Osteoblast (primary cell): ENCODE measurements around the gene ZNF681. TPM values are rescaled to one million over a fixed set of nuclear protein-coding genes. Genes with fewer than 3 reads are reported as not detected.

ENCODE experiments used
- DNase-seq: peaks from one replicate; pipeline ENCODE4 v3.0.0; 2011; ENCODE audit warnings: low spot score, mixed read lengths; ENCODE audit not compliant: insufficient read length; ENCODE audit errors: missing footprints
- H2AFZ ChIP-seq: 2 replicates; pipeline ENCODE4 v1.6.0; 2011; ENCODE audit warnings: mild to moderate bottlenecking, low read length
- H3K27ac ChIP-seq: 2 replicates; pipeline ENCODE4 v1.5.1; 2011; ENCODE audit warnings: mild to moderate bottlenecking, low read depth, low read length, moderate library complexity
- H3K27me3 ChIP-seq: 2 replicates; pipeline ENCODE4 v1.6.0; 2012; ENCODE audit warnings: mild to moderate bottlenecking, control low read depth, inconsistent platforms, low read length, moderate library complexity; ENCODE audit not compliant: insufficient read depth
- H3K36me3 ChIP-seq: 2 replicates; pipeline ENCODE4 v1.5.1; 2011; ENCODE audit warnings: mild to moderate bottlenecking, low read length, control low read depth, moderate library complexity; ENCODE audit not compliant: insufficient read depth
- H3K4me1 ChIP-seq: 2 replicates; pipeline ENCODE4 v1.5.1; 2011; ENCODE audit warnings: mild to moderate bottlenecking, low read length, control low read depth, moderate library complexity; ENCODE audit not compliant: insufficient read depth
- H3K4me2 ChIP-seq: 2 replicates; pipeline ENCODE4 v1.6.0; 2011; ENCODE audit warnings: mild to moderate bottlenecking, low read length; ENCODE audit not compliant: insufficient read depth
- H3K4me3 ChIP-seq: fragments of 200-600 bp; sonication (generic); 3 replicates; pipeline ENCODE4 v1.5.1; 2012; ENCODE audit warnings: mild to moderate bottlenecking, low read length, inconsistent platforms; ENCODE audit not compliant: insufficient read depth
- H3K79me2 ChIP-seq: 2 replicates; pipeline ENCODE4 v1.6.0; 2012; ENCODE audit warnings: mild to moderate bottlenecking, low read length, control low read depth, inconsistent platforms; ENCODE audit not compliant: insufficient read depth
- H3K9me3 ChIP-seq: 2 replicates; pipeline ENCODE4 v1.5.1; 2011; ENCODE audit warnings: low read depth, low read length, control low read depth
- H4K20me1 ChIP-seq: 2 replicates; pipeline ENCODE4 v1.6.0; 2012; ENCODE audit warnings: mild to moderate bottlenecking, low read length, control low read depth; ENCODE audit not compliant: insufficient read depth
- total RNA-seq: library from RNA; depleted of rRNA; stranded (reverse); fragments of >200 nt; gene quantifications from 2 replicates; pipeline ENCODE4 v1.2.3, GENCODE V29; 2012
- TF ChIP-seq, protein P1 (sequence below): IDR thresholded peaks from 2 replicates; pipeline ENCODE4 v1.5.1; 2011; ENCODE audit warnings: mild to moderate bottlenecking, low read depth, low read length, moderate library complexity; ENCODE audit errors: extremely low read depth

ZNF681 gene
- total RNA-seq, 1 donor: 0.36 TPM

DNA sequence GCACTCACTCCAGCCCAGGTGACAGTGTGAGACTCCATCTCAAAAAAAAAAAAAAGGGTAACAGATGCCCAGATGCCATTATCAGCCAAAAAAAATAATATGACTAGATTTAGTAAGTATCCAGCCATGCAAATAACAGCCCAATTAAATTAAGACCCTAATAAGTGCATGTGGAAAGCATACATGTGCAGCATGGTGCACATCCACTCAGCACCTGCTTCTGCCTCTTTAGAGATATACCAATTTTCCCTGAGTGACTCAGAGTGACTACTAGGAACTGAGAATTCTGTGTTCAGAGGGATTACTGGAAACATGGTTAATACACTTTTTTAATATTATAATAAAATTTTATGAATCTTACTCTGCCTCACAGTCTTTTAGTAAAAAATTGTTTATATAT is 41.9 kb downstream of the ZNF681 start:
- H3K4me3 ChIP-seq: no peak overlapping the region

DNA sequence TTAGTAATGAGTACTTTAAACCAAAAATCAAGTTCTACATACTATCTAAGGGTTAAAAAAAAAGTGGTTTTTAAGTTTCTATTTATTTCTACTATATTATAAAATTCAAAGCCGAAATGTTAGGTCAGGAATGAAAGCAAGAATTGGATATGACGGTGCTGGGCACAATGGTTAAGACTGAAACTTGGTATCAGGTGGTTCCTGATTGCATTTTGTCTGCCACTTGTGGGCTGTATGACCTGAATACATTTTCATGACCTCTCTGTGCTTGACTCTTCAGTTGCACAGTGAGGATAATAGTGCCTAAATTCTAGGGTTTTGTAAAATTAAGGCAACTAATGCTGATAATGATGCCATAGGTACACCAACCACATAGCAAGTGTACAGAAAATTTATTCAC is 49.3 kb downstream of the ZNF681 start:
- H3K79me2 ChIP-seq: no peaks in the 10 kb centered on the region
- H4K20me1 ChIP-seq: no peaks in the 10 kb centered on the region
- no peaks in the 10 kb centered on the region for H3K9me3 ChIP-seq
- no peak for DNase-seq
- H3K27ac ChIP-seq: no peak overlapping the region
- H3K27me3 ChIP-seq: no peaks in the 10 kb centered on the region
- H3K4me2 ChIP-seq: no peak overlapping the region
- H2AFZ ChIP-seq: no peak overlapping the region
- no peaks in the 10 kb centered on the region for H3K4me1 ChIP-seq
- H3K36me3 ChIP-seq: no peaks in the 10 kb centered on the region
- H3K4me3 ChIP-seq: no peak overlapping the region
- TF ChIP-seq, protein P1, sequence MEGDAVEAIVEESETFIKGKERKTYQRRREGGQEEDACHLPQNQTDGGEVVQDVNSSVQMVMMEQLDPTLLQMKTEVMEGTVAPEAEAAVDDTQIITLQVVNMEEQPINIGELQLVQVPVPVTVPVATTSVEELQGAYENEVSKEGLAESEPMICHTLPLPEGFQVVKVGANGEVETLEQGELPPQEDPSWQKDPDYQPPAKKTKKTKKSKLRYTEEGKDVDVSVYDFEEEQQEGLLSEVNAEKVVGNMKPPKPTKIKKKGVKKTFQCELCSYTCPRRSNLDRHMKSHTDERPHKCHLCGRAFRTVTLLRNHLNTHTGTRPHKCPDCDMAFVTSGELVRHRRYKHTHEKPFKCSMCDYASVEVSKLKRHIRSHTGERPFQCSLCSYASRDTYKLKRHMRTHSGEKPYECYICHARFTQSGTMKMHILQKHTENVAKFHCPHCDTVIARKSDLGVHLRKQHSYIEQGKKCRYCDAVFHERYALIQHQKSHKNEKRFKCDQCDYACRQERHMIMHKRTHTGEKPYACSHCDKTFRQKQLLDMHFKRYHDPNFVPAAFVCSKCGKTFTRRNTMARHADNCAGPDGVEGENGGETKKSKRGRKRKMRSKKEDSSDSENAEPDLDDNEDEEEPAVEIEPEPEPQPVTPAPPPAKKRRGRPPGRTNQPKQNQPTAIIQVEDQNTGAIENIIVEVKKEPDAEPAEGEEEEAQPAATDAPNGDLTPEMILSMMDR: no peak

More for the DNA sequence above, 41.9 kb downstream of the ZNF681 start:
- H2AFZ ChIP-seq: no peak overlapping the region
- no peaks in the 10 kb centered on the region for H3K79me2 ChIP-seq
- no peak overlapping the region for H3K4me2 ChIP-seq
- H3K27me3 ChIP-seq: no peaks in the 10 kb centered on the region
- no peak overlapping the region for H3K27ac ChIP-seq
- H3K4me1 ChIP-seq: no peaks in the 10 kb centered on the region
- no peaks in the 10 kb centered on the region for H3K36me3 ChIP-seq
- no peaks in the 10 kb centered on the region for H3K9me3 ChIP-seq
- TF ChIP-seq, protein P1: no peak
- no peaks in the 10 kb centered on the region for H4K20me1 ChIP-seq
- no peak for DNase-seq

DNA sequence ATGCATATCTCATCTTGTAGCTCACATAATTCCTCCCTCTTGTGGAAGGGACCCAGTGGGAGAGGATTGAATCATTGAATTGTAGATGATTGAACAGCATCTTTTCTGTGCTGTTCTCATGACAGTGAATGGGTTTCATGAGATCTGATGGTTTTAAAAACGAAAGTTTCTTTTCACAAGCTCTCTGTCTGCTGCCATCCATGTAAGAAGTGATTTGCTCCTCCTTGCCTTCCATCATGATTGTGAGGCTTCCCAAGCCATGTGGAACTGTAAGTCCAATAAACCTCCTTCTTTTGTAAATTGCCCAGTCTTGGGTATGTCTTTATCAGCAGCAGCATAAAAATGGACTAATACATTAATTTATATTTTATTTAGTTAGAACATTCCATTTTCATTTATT is 52.0 kb downstream of the ZNF681 start:
- H3K4me3 ChIP-seq: no peak overlapping the region
- no peak for DNase-seq
- H3K36me3 ChIP-seq: no peaks in the 10 kb centered on the region
- no peaks in the 10 kb centered on the region for H3K9me3 ChIP-seq
- TF ChIP-seq, protein P1: no peak
- H3K79me2 ChIP-seq: no peaks in the 10 kb centered on the region
- no peak overlapping the region for H3K27ac ChIP-seq
- no peaks in the 10 kb centered on the region for H3K27me3 ChIP-seq
- H2AFZ ChIP-seq: no peak overlapping the region
- no peak overlapping the region for H3K4me2 ChIP-seq
- H4K20me1 ChIP-seq: no peaks in the 10 kb centered on the region
- no peaks in the 10 kb centered on the region for H3K4me1 ChIP-seq

DNA sequence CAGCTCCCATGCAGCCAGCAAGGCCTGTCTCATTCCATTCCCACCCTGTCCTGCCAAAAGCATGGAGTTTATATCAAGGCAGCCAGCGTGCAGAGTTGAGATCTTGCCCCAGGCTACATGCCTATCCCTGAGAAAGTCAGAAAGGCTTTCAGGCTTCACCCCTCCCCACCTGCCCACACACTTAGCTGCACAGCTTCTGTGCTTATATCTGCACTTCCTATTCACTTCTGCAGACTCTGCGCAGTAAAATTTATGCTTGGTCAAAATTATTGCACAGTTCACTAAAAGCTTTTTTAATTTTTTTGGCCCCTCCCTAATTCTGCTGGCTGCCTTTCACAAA is 59.2 kb downstream of the ZNF681 start:
- TF ChIP-seq, protein P1: no peak
- H2AFZ ChIP-seq: no peak overlapping the region

More for the DNA sequence above, 59.2 kb downstream of the ZNF681 start:
- no peak for DNase-seq
- H3K79me2 ChIP-seq: no peaks in the 10 kb centered on the region
- no peak overlapping the region for H3K4me2 ChIP-seq
- no peaks in the 10 kb centered on the region for H3K27me3 ChIP-seq
- no peaks in the 10 kb centered on the region for H3K36me3 ChIP-seq
- no peaks in the 10 kb centered on the region for H3K4me1 ChIP-seq
- no peaks in the 10 kb centered on the region for H4K20me1 ChIP-seq
- no peaks in the 10 kb centered on the region for H3K9me3 ChIP-seq
- no peak overlapping the region for H3K27ac ChIP-seq
- no peak overlapping the region for H3K4me3 ChIP-seq
